GM18858 (cell line): ENCODE results near the gene RCBTB2.

Source experiments
- ATAC-seq: cut with Tn5 transposase; IDR thresholded peaks from one replicate; pipeline ENCODE4 v1.9.1; 2021; ENCODE audit not compliant: unreplicated experiment

Gene RCBTB2

GRCh38 chr13:48564056-48564455 lies 31.2 kb upstream of the RCBTB2 start:
- no peak for ATAC-seq

DNA sequence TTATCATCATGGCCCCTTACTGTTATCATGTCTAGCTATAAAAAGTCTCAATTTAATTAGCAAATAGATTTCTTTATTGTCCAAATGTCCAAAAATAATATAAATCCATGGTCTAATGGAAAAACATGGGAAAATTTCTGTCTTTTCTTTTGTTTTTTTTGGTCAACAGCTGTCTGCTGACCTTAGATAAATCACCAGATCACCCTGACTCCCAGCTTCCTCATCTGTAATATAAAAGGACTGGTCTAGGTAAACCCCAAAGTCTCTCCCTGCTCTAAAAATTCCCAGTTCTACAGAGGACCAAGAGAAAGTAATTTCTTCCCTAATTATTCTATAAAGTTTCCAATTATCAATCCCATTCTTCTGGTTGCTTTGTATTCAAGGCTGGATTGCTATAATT lies 30.7 kb upstream of the RCBTB2 start:
- no peak for ATAC-seq

- peak; percentile 95 for ATAC-seq
Observed at GRCh38 chr13:48562296-48563066, 29.6 kb upstream of the RCBTB2 start.

- ATAC-seq: peak; percentile 27
Observed at GRCh38 chr13:48561466-48562235, 28.8 kb upstream of the RCBTB2 start.

DNA sequence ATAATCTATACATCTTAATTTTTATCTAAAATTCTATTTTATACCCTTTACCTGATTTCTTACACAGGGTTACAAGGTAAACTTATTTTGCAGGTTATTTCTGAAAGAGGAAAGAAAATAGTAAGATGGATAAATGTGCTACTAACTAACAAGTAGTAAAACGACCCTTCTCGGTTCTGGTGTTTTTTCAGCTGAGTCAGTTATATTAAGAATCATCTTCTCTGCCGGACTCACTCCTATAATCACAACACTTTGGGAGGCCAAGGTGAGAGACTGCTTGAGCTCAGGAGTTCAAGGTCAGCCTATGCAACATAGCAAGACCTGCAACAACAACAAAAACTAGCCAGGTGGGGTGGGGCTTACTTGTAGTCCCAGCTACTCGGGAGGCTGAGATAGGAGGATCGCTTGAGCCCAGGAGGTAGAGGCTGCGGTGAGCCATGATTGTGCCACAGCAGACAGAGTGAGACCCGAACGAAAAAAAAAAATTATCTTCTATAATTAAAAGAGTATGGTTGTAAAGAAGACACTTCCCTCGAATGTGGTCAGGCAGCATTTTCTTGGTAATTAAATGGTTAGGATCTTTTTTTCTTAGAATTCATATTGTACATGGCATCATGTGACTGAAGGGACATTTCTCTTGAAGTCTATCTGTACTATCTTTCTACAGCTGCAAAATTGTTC lies 27.9 kb upstream of the RCBTB2 start:
- ATAC-seq: no peak

GRCh38 chr13:48559638-48560320 lies 26.9 kb upstream of the RCBTB2 start:
- ATAC-seq: no peak

- ATAC-seq: no peak
Observed at GRCh38 chr13:48556817-48557216, 23.9 kb upstream of the RCBTB2 start.

DNA sequence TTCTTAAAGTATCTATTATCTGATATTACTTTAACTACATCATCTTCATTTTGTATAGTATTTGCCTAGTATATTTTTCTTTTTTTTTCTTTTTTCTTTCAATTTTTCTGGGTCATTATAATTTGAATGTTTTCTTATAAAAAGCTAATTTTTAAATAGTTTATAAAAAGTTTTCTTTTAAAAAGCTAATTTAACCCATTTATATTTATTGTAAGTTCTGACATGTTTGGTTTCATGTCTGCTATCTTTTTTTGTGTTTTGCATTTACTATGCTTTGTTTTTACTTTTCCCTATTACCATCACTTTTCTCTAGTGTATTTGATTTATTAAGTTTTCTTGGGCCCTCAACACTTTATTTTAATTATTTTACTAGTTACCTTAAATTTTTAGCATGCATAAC lies 22.6 kb upstream of the RCBTB2 start:
- no peak for ATAC-seq

GRCh38 chr13:48551329-48551728 lies 18.4 kb upstream of the RCBTB2 start:
- ATAC-seq: no peak

GRCh38 chr13:48549658-48550057 lies 16.8 kb upstream of the RCBTB2 start:
- no peak for ATAC-seq

- no peak for ATAC-seq
Observed at GRCh38 chr13:48547663-48548092, 14.8 kb upstream of the RCBTB2 start.

- no peak for ATAC-seq
Observed at GRCh38 chr13:48545608-48546007, 12.7 kb upstream of the RCBTB2 start.

GRCh38 chr13:48542581-48543341 lies 9.9 kb upstream of the RCBTB2 start:
- no peak for ATAC-seq

GRCh38 chr13:48542138-48542537 lies 9.3 kb upstream of the RCBTB2 start:
- no peak for ATAC-seq

- ATAC-seq: no peak
Observed at GRCh38 chr13:48539550-48539949, 6.7 kb upstream of the RCBTB2 start.

GRCh38 chr13:48536621-48537250 lies 3.9 kb upstream of the RCBTB2 start:
- ATAC-seq: no peak

DNA sequence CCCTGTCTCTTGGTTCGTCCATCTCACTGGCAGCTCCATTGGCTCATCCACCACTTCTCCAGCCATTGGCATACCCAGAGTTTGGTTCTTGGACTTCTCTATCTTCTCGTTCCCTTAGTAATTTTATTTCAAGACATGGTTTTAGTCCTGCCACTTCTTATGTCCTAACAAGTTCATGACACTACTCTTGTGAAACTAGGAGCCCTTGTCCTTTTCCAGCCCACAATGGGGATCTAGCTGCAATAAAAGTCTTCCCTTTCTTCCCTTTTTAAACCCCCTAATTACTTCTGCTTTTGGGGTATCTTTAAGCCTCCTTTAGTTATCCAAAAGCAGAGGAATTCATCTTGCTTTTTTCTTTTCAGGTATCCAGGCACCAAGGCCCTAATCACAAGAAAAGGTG lies 2.9 kb upstream of the RCBTB2 start:
- no peak for ATAC-seq

GRCh38 chr13:48534911-48535501 lies 2.1 kb upstream of the RCBTB2 start:
- ATAC-seq: no peak

DNA sequence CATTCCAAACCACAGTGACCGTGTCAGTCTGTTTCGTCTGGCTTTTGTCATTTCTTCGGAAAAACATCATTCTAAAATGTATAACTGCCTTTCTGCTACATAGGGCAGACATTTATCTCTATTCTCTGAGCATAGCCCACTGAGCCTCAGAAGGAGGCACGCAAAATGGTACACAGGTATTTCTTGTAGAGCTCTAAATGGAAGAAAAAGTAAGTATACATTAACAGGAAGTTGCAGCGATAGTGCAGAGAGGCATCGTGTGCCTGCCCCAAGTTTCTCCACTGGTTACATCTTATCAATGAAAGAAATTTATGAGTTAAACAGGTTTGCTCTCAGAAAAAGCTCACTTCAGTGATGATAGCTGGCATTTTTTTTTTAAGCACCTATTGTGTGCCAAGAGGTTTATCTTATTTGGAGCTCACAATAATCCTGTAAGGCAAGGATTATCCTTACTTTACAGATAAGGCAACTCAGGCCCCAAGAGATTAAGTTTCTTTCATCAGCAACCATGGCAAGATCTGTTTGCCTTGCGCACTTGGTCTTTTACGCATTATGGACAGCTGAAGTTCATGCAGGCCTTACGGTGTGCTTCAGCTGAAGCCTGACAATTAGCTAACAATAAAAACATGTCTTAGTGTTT lies 1.2 kb upstream of the RCBTB2 start:
- ATAC-seq: no peak
